Large intestine (tissue), 3 donors: ENCODE data around the gene SSH3. TPM values are rescaled to one million over a fixed set of nuclear protein-coding genes. Genes with fewer than 3 reads are reported as not detected.

Experiments
- DNase-seq, 2 donors: peaks; one replicate each; pipeline versions ENCODE4 v3.0.0 to v3.0.0-alpha.2; 2013
- H3K27ac ChIP-seq: one replicate; pipeline ENCODE4 v1.5.1; 2013; ENCODE audit warnings: low read length
- H3K27me3 ChIP-seq: 2 replicates; pipeline ENCODE4 v1.6.1; 2013; ENCODE audit warnings: low read length; ENCODE audit not compliant: control insufficient read depth, insufficient read depth
- H3K36me3 ChIP-seq: 2 replicates; pipeline ENCODE4 v1.6.1; 2013; ENCODE audit warnings: low read length; ENCODE audit not compliant: control insufficient read depth, insufficient read depth
- H3K4me1 ChIP-seq: one replicate; pipeline ENCODE4 v1.6.1; 2013; ENCODE audit warnings: low read length; ENCODE audit not compliant: control insufficient read depth, insufficient read depth
- H3K4me3 ChIP-seq: one replicate; pipeline ENCODE4 v1.5.1; 2013; ENCODE audit warnings: low read length
- H3K9me3 ChIP-seq: one replicate; pipeline ENCODE4 v1.6.1; 2013; ENCODE audit warnings: mild to moderate bottlenecking, low read depth, low read length, moderate library complexity; ENCODE audit not compliant: control insufficient read depth
- WGBS: methylation state at CpG from one replicate; pipeline ENCODE4 v1.1.5; 2013; ENCODE audit warnings: low lambda C conversion rate; ENCODE audit not compliant: insufficient coverage; 5-methylcytosine and 5-hydroxymethylcytosine counted together
- polyA plus RNA-seq: library from polyadenylated mRNA; unstranded; fragments of 120-200 nt; gene quantifications from one replicate; pipeline ENCODE4 v1.2.1, GENCODE V29; 2013

The SSH3 gene
- polyA plus RNA-seq, 1 donor = 36.4 TPM

DNA sequence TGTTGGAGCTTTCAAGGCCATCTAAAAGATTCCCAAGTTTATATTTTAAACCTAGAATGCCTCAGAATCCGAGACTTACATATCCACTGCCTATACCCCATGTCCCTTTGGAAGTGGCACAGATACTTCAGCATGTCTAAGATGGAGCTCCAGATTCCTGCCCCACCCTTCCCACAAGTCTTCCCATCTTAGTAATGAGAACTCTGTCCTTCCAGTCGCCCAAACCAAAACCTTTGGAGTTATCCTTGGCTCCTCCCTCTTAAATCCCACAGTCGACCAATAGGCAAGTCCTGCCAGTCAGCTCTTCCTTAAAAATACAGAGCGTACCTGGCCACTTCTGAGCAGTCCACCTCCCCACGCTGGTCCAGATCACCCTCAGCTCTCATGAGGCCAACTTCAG, 45.7 kb downstream of the SSH3 start:
- H3K9me3 ChIP-seq = no peaks in the 10 kb centered on the region
- DNase-seq = no peak
- H3K4me3 ChIP-seq = no peak overlapping the region
- no CpG with 5 or more reads among the region's 5 CpGs for WGBS
- no peak overlapping the region for H3K27ac ChIP-seq
- peaks cover 65% of the 10 kb centered on the region for H3K4me1 ChIP-seq
- no peaks in the 10 kb centered on the region for H3K27me3 ChIP-seq
- peaks cover 6% of the 10 kb centered on the region for H3K36me3 ChIP-seq

DNA sequence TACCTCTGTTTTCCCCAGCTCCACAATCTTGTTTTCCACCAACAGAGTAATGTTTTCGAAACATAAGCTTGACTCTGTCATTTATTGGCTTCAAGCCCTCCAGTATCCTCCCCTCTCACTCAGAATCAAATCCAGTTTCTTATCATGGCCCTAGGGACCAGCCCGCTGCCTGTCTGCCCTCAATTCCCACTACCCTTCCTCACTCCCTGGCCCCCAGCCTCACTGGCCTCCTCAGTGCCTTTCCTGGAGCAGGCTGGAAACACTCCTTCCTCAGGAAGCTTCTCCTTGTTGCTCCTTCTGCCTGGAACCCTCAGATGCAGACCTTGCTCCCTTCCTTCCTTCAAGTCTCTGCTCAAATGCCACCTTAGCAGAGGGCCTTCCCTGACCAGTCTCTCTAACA, 46.1 kb downstream of the SSH3 start:
- Histone ChIP-seq H3K27me3 (no peaks in the 10 kb centered on the region), H3K4me3 (no peak overlapping the region), H3K9me3 (no peaks in the 10 kb centered on the region), H3K4me1 (peaks cover 69% of the 10 kb centered on the region), H3K27ac (no peak overlapping the region), H3K36me3 (peaks cover 6% of the 10 kb centered on the region)
- DNase-seq = no peak
- 100% methylated on average over 1 of the region's 2 CpGs for WGBS

DNA sequence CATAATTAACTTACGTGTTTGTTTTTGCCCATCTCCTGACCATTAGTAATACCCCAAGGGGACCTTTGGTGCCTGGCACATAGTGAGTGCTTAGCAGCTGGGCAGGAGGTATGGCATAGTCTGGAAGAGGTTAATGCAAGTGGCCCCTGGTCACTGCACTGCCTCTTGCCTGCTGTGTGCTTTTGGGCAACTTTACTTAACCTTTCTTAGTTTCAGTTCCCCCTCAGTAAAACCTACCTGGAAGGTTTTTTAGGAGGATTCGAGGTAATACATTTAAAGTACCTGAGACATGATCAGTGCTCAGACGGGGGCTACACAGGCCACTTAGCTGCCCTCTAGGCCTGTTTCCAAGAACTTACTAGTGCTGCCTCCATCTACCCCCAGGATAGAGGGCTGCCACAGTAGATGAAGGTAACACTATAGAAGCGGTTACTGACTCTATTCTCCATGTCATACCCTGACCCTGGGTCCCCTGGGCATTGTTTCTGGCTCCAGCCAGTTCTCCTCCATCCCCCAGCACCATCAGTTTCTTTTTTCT, 46.7 kb downstream of the SSH3 start:
- H3K4me1 ChIP-seq = peaks cover 72% of the 10 kb centered on the region
- H3K4me3 ChIP-seq = no peak overlapping the region
- H3K27ac ChIP-seq = no peak overlapping the region
- H3K9me3 ChIP-seq = no peaks in the 10 kb centered on the region
- peaks cover 6% of the 10 kb centered on the region for H3K36me3 ChIP-seq
- H3K27me3 ChIP-seq = no peaks in the 10 kb centered on the region
- WGBS = no CpG with 5 or more reads among the region's 4 CpGs
- no peak for DNase-seq

DNA sequence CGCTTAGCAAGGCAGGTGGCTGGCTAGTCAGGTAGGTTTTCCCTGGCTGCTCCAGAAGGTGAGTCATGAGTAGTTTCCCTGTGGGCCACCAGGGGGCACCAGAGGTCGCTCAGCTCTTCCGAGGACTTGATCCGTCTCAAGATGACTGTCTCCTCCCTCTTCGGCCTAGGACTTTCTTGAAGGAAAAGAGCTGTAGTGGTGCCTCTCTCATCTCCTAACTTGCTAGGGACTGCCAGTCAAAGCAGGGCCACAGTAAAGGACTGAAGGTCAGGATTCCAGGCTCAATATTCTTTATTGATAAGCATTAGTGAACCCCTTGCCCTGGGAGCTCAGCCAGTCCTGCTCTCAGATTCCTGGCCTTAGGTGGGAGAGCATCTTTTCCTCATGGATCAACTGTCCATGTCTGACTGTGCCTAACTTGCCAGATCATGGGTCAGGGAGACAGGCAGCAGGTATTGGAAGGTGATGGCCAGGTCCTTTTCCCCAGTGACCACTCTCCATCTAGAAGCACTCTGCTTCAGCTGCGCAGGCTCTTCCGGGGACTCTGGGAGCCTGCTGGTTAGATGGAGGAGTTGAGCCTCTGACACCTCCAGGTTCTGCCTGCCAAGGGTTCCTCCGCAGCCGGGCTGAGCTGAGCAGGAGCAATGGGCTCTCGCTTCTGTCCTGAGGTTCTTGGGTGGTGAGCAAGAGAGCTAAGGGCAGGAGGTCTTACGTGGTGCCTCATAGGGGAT, 48.1 kb downstream of the SSH3 start:
- peak overlapping the region; percentile 66 for H3K27ac ChIP-seq
- H3K36me3 ChIP-seq = peaks cover 6% of the 10 kb centered on the region
- no peak overlapping the region for H3K4me3 ChIP-seq
- no peaks in the 10 kb centered on the region for H3K27me3 ChIP-seq
- peaks cover 74% of the 10 kb centered on the region for H3K4me1 ChIP-seq
- H3K9me3 ChIP-seq = no peaks in the 10 kb centered on the region
- peak; percentile 80 to 86 for DNase-seq
- no CpG with 5 or more reads among the region's 11 CpGs for WGBS

DNA sequence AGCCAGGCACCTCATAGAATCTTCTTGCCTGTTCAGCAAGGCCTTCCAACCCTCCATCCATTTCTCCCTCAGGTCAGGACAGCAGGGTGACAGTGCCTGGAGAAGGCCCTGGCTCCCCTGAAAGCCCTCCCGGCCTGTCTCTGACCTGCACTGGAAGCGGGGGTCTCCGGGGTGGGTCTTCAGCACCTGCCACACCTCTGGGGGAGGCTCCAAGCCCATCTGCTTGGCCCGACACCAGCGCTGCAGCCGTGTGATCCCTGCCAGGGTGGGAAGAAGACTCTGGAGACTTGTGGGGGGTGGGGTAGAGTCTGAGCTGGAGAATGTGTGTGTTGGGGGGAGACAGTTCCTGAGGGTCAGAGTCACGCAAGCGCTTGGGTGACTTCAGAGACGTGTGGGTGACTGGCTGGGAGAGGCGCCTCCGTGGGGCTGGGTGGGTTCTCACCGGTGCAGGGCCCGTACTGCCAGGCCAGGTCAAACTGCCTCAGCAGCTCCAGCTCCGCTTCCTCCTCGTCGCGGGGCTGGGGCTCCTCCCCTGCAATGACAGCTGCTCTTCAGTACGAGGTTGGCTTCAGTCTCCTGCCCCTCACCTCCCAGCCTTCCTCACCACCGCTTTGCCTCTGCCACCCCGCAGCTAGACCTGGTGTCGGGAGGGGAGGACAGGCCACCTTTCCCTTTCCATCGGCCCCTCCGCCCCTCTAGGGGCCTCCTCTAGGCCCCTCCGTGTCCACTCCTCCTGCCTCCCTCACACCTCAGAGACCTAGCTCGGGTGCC, 49.4 kb downstream of the SSH3 start:
- no peaks in the 10 kb centered on the region for H3K9me3 ChIP-seq
- no peak for DNase-seq
- no peaks in the 10 kb centered on the region for H3K27me3 ChIP-seq
- H3K4me3 ChIP-seq = peak overlapping the region; percentile 74
- WGBS = no CpG with 5 or more reads among the region's 25 CpGs
- H3K27ac ChIP-seq = peak overlapping the region; percentile 94
- H3K4me1 ChIP-seq = peaks cover 75% of the 10 kb centered on the region
- H3K36me3 ChIP-seq = peaks cover 6% of the 10 kb centered on the region

DNA sequence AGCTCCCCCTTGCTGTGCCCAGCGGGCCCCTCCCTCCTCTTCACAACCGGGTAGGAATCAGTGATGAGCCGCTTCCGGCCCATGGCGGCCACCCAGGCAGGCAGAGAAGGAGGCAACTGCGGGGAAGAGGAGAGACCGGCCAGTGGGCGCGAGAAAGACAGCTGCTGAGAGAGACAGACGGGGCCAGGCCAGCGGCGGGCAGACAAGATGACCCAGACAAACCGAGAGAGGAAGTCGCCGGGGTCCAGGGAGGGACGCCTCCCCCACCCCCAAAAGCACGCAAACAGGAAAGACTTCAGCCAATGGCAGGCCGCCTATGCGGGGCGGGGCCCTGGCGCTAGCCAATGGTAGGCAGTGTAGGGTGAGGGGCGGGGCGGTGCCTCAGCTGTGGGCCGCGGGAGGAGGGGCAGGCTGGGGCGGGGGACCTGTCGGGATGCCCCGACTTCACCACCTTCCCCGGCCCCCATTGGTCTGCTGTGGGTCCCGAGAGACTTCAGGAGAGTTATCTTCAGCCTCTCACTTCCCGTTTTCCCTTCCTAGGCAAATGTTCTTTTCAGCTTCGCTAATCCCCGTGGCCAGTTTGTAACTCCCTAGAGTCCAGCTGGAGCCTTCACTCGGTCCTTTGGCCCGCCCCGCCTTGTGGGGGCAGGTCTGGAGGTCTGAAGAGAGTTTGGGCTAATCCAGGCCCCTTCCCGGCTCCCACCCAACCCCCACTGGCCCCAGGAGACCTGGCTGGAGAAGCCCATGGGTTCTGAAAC, 50.2 kb downstream of the SSH3 start, which contains the start of gene POLD4:
Gene POLD4 (minus strand): TSS at position 230 of the 758 bp plus-strand sequence. CDS start 147 bp downstream, at position 83.
- Histone ChIP-seq H3K27me3 (no peaks in the 10 kb centered on the region), H3K9me3 (no peaks in the 10 kb centered on the region), H3K4me1 (peaks cover 70% of the 10 kb centered on the region), H3K4me3 (peak within 1 kb of the TSS; percentile 74), H3K36me3 (peaks cover 6% of the 10 kb centered on the region), H3K27ac (peak within 1 kb of the TSS; percentile 94)
- peak; percentile 94 to 98 for DNase-seq
- WGBS = no CpG with 5 or more reads among the region's 37 CpGs

DNA sequence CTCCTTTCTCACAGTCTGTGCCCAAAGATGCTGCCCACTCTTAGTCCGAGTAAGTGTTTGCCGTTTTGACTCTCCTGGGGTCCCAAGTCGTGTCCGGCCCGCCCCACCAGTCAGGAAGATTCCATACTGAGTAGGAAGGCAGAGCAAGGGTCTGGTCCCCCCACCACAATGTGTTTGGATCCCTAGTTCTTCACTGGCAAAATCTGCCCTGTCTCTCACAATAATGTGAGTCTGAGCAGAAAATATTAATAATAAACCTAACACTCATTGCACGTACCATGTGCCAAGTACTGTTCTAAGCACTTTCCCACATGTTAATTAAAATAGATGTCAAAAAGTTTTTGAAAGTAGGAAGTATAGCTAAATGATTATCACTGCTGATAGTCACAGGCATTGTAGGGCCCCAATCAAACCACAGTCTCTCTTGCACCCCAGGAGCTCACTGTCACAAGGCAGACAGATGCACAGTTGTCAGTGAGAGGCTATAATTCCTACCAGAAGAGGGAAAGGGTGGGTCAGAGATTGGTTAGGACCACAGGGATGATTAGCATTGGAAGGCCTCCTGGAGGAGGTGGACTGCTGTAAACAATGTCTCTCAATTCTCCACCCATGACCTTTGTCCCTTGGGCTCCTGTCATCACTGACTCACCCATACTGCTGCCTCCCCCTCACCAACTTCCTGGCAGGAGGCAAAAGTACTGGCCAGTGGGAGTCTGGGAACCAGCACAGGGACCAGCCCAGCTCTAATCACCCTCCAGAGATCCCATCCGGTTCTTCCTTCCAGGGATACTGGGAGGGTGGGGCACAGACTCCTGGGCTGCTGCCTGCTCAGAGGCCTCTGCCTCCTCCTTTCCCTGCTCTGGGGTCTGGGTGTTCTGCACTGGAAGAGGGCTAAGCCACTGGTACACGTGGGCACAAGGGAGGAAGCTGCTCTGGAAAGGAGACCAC, 51.0 kb downstream of the SSH3 start:
- H3K9me3 ChIP-seq = no peaks in the 10 kb centered on the region
- H3K27ac ChIP-seq = peak overlapping the region; percentile 94
- no peaks in the 10 kb centered on the region for H3K27me3 ChIP-seq
- H3K4me3 ChIP-seq = peak overlapping the region; percentile 74
- peak; percentile 93 to 98 for DNase-seq
- WGBS = no CpG with 5 or more reads among the region's 8 CpGs
- peaks cover 6% of the 10 kb centered on the region for H3K36me3 ChIP-seq
- peaks cover 66% of the 10 kb centered on the region for H3K4me1 ChIP-seq

DNA sequence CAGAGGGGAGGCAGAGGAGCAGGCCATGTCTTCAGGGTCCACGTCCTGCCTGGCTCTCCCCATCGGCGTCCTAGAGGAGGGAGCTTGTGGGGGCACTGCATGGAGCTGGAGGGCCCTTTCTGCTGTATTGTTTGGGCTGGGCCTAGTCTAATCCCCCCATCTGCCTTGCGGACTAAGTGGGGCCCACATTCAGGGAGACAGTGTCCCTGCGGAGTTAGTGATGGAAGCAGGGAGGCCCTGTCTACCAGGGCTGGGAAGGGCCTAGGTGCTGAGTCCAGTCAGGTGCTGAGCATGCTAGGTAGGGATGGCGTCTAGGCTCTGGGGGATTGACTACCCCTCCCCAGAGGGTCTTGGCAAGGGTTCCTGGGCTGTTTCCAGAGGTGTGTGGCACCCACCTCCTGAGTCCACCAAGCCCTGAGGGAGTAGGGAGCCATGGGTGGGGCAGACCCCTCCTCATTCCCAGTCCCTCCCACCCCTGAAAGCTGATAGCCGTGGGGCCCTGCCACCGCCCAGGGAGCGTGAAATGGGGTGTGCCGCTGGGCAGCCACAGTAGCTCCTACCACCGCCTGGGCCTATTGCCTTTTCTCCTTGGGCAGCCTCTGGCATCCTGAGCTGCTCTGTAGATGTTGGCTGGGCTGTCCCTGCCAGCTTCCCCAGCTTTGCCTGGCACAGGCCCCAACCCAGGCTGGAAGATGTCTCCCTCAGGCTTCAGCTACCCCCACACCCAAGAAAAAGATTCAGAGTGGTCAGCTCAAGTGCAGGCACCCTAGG, 51.9 kb downstream of the SSH3 start:
- peaks cover 6% of the 10 kb centered on the region for H3K36me3 ChIP-seq
- no CpG with 5 or more reads among the region's 11 CpGs for WGBS
- H3K9me3 ChIP-seq = no peaks in the 10 kb centered on the region
- no peak overlapping the region for H3K4me3 ChIP-seq
- H3K27ac ChIP-seq = peak overlapping the region; percentile 94
- H3K4me1 ChIP-seq = peaks cover 59% of the 10 kb centered on the region
- H3K27me3 ChIP-seq = no peaks in the 10 kb centered on the region
- DNase-seq = peak in 1 of 2 donors; percentile 59

DNA sequence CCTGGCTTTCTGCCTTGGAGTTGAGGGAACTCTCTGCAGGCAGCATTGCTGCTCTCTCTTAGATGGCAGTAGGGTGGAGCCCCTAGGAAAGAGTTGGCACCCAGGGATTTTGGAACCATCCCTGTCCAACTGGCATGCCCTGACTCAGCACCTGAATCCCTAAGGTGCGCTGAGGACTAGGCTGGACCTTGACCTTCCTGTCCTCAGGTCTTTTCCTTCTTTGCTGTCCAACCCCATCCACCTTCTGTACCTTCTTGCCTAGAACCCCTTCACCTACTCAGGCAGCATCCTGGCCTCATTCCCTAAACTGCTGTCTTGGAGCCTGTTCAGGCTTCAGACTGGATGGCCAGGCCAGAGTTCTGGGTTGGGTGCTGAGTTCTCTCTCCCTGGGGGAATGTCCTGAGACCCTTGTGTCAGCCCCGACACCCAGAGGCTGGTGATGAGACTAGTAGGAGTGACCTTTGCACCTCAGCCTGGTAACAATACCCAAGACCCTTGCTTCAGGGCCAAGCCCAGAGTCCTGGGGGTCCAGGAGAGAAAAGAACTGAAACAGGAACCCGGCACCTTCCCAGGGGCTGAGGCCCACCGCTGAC, 52.6 kb downstream of the SSH3 start:
- Histone ChIP-seq H3K9me3 (no peaks in the 10 kb centered on the region), H3K4me1 (peaks cover 58% of the 10 kb centered on the region), H3K36me3 (peaks cover 6% of the 10 kb centered on the region), H3K4me3 (no peak overlapping the region), H3K27ac (peak overlapping the region; percentile 94), H3K27me3 (no peaks in the 10 kb centered on the region)
- DNase-seq = peak in 1 of 2 donors; percentile 51
- no CpG with 5 or more reads among the region's 4 CpGs for WGBS
